Kidney (tissue), 14 donors: Measurements from ENCODE around the gene PPM1H. TPM values are rescaled to one million over a fixed set of nuclear protein-coding genes. Genes with fewer than 3 reads are reported as not detected.
"Not testable (repeated sequence)": the region's sequence is repeated elsewhere in the genome, so short reads cannot be mapped to it uniquely, and the experiment has no call there.

Source experiments
- DNase-seq, 5 donors: peaks; one replicate each; pipeline ENCODE4 v3.0.0-alpha.2; 2013 to 2020
- FAIRE-seq: peaks from 2 replicates; lab custom pipeline; 2012; peaks lifted over from hg19 to GRCh38; lab: Jason Lieb, UNC
- H3K27ac ChIP-seq, 2 donors: one replicate each; pipeline ENCODE4 v1.7.0; 2013; ENCODE audit warnings: low read depth in 2 of 2, low read length in 2 of 2, inconsistent platforms in 1 of 2
- H3K27me3 ChIP-seq: one replicate; pipeline ENCODE4 v1.7.1; 2013; ENCODE audit warnings: low read length, inconsistent platforms; ENCODE audit not compliant: control insufficient read depth, insufficient read depth
- H3K36me3 ChIP-seq, 3 donors: one replicate each; pipeline versions ENCODE4 v1.7.0 to v1.7.1; 2013; ENCODE audit warnings: low read length in 3 of 3, control low read depth in 1 of 3, inconsistent platforms in 1 of 3; ENCODE audit not compliant: insufficient read depth in 3 of 3, control insufficient read depth in 2 of 3
- H3K4me1 ChIP-seq, 3 donors: one replicate each; pipeline versions ENCODE4 v1.7.0 to v1.7.1; 2013; ENCODE audit warnings: low read length in 3 of 3, inconsistent platforms in 1 of 3, low read depth in 1 of 3; ENCODE audit not compliant: control insufficient read depth in 2 of 3, insufficient read depth in 2 of 3
- H3K4me3 ChIP-seq, 3 donors: one replicate each; pipeline versions ENCODE4 v1.7.0 to v1.8.1; 2013; ENCODE audit warnings: low read length in 3 of 3, control low read depth in 1 of 3, inconsistent platforms in 1 of 3
- H3K9ac ChIP-seq, 3 donors: one replicate each; pipeline versions ENCODE4 v1.7.0 to v1.7.1; 2013; ENCODE audit warnings: low read length in 3 of 3, control low read depth in 1 of 3, inconsistent platforms in 1 of 3
- H3K9me3 ChIP-seq, 3 donors: one replicate each; pipeline versions ENCODE4 v1.7.0 to v1.7.1; 2013; ENCODE audit warnings: low read length in 3 of 3, control low read depth in 1 of 3, inconsistent platforms in 1 of 3; ENCODE audit not compliant: control insufficient read depth in 2 of 3, insufficient read depth in 1 of 3
- CTCF ChIP-seq: IDR thresholded peaks from 3 replicates; pipeline ENCODE4 v1.5.1; 2012; ENCODE audit warnings: mild to moderate bottlenecking, moderate library complexity, borderline replicate concordance; ENCODE audit not compliant: insufficient read depth; ENCODE audit errors: extremely low read depth
- intact Hi-C: fragments of 100-400 bp; cut with DNase I; formaldehyde crosslinking; loops from one replicate; pipeline ENCODE4 v1.11.1; 2022
- polyA plus RNA-seq: library from polyadenylated mRNA; stranded (reverse); fragments of 350-450 nt; fragmentation: Illumina TruSeq; extraction: RNeasy Lipid Tissue Mini Kit (QIAGEN cat#74804); gene quantifications from one replicate; pipeline ENCODE4 v1.2.3, GENCODE V29; 2014; ENCODE audit warnings: low read depth, low replicate concordance; ENCODE audit not compliant: insufficient read depth
- total RNA-seq: library from RNA; stranded (reverse); fragmentation: NEBNext Ultra II Directional; extraction: Animal tissue kit (Norgen Biotek cat#: 25700); gene quantifications from one replicate; pipeline ENCODE4 v1.2.1, GENCODE V29; 2021
- donor health status: control.
- donor health status: control.
- donor health status: control.
- donor health status: control.
- donor health status: control.
- donor health status: DM: yes; HTN: yes; CAD: no.
- donor health status: Normal renal cell carcinoma (clear cell type).

The PPM1H gene
- total and polyA plus RNA-seq, 2 donors from 2014 or later = 8.7 to 25.0 TPM

- intact Hi-C loops, FAIRE-seq, H3K4me1 ChIP-seq, DNase-seq, H3K9me3 ChIP-seq, H3K27me3 ChIP-seq, H3K36me3 ChIP-seq, H3K4me3 ChIP-seq, H3K27ac ChIP-seq, H3K9ac ChIP-seq: not testable (repeated sequence)
These were observed 30.8 kb upstream of the PPM1H start for GRCh38 chr12:62965700-62966099.

- H3K4me1 ChIP-seq, H3K9me3 ChIP-seq, H3K27ac ChIP-seq, H3K4me3 ChIP-seq, H3K27me3 ChIP-seq, FAIRE-seq, DNase-seq, intact Hi-C loops, H3K36me3 ChIP-seq, H3K9ac ChIP-seq: not testable (repeated sequence)
These were observed 30.3 kb upstream of the PPM1H start for GRCh38 chr12:62965242-62965641.

- intact Hi-C loops = no loop called here
- H3K36me3 ChIP-seq = no peaks in the 10 kb centered on the region
- DNase-seq = no peak
- no peak overlapping the region for H3K9ac ChIP-seq
- TF ChIP-seq CTCF = no peak
- no peaks in the 10 kb centered on the region for H3K27me3 ChIP-seq
- H3K9me3 ChIP-seq = no peaks in the 10 kb centered on the region
- peaks cover 0 to 3% (median 0%) of the 10 kb centered on the region in 3 donors for H3K4me1 ChIP-seq
- H3K4me3 ChIP-seq = no peak overlapping the region
- no peak overlapping the region for H3K27ac ChIP-seq
- no peak for FAIRE-seq
These were observed 28.6 kb upstream of the PPM1H start for GRCh38 chr12:62963486-62964041.

GRCh38 chr12:62960324-62960723 lies 25.4 kb upstream of the PPM1H start:
- H3K36me3 ChIP-seq = no peaks in the 10 kb centered on the region
- no peak for FAIRE-seq
- no peaks in the 10 kb centered on the region for H3K9me3 ChIP-seq
- peaks cover 0 to 5% (median 0%) of the 10 kb centered on the region in 3 donors for H3K4me1 ChIP-seq
- no peak overlapping the region for H3K4me3 ChIP-seq
- DNase-seq = no peak
- no peak overlapping the region for H3K27ac ChIP-seq
- no peak overlapping the region for H3K9ac ChIP-seq
- no peak for TF ChIP-seq CTCF
- no peaks in the 10 kb centered on the region for H3K27me3 ChIP-seq
- intact Hi-C loops = no loop called here
